IMR-90 (cell line): Measurements from ENCODE around the gene HRH1. TPM values are rescaled to one million over a fixed set of nuclear protein-coding genes. Genes with fewer than 3 reads are reported as not detected.

ENCODE experiments used
- ATAC-seq: fragments of 200-7000 bp; cut with Tn5 transposase; 2 replicates; pipeline ENCODE4 v1.9.1; 2020; ENCODE audit warnings: low read depth, mild to moderate bottlenecking, moderate library complexity
- BruUV-seq: library from RNA; stranded (reverse); fragments of 400-500 nt; replicated peaks from 2 replicates; lab custom pipeline; 2021; lab: Mats Ljungman, UMichigan
- CTCF ChIA-PET: fragments of 300-600 bp; formaldehyde crosslinking; extraction: SDS; loops from one replicate; lab custom pipeline; 2021; ENCODE audit warnings: antibody characterized with exemption; lab: Yijun Ruan, JAX
- POLR2A ChIA-PET: fragments of 300-600 bp; sonication (Branson Sonifier 250); formaldehyde crosslinking; loops from one replicate; lab custom pipeline; 2022; ENCODE audit warnings: antibody characterized with exemption; ENCODE audit not compliant: unreplicated experiment; lab: Charles Lee
- DNase-seq: peaks from one replicate; pipeline ENCODE4 v3.0.0; 2013
- H2AFZ ChIP-seq: replicated peaks from 2 replicates; pipeline ENCODE3; 2013; ENCODE audit warnings: low read length, mild to moderate bottlenecking; ENCODE audit not compliant: poor library complexity
- H2AK5ac ChIP-seq: 2 replicates; pipeline ENCODE4 v1.6.1; 2013; ENCODE audit warnings: low read depth, low read length, inconsistent platforms
- H2AK9ac ChIP-seq: replicated peaks from 2 replicates; pipeline ENCODE3; 2013; ENCODE audit warnings: mild to moderate bottlenecking, low read depth, low read length, moderate library complexity; ENCODE audit not compliant: poor library complexity
- H2BK120ac ChIP-seq: 2 replicates; pipeline ENCODE4 v1.6.1; 2013; ENCODE audit warnings: low read depth, low read length, inconsistent platforms
- H2BK15ac ChIP-seq: 3 replicates; pipeline ENCODE4 v1.6.1; 2013; ENCODE audit warnings: low read depth, low read length, inconsistent platforms
- H2BK20ac ChIP-seq: 2 replicates; pipeline ENCODE4 v1.6.1; 2013; ENCODE audit warnings: low read depth, mild to moderate bottlenecking, inconsistent platforms, low read length, moderate library complexity
- H2BK5ac ChIP-seq: 2 replicates; pipeline ENCODE4 v1.6.1; 2013; ENCODE audit warnings: mild to moderate bottlenecking, low read depth, low read length, inconsistent platforms; ENCODE audit not compliant: poor library complexity, severe bottlenecking
- H3K14ac ChIP-seq: replicated peaks from 2 replicates; pipeline ENCODE4 v1.6.1; 2013; ENCODE audit warnings: low read depth, low read length, inconsistent platforms
- H3K18ac ChIP-seq: 2 replicates; pipeline ENCODE4 v1.6.1; 2013; ENCODE audit warnings: low read depth, low read length, control low read depth
- H3K23ac ChIP-seq: 2 replicates; pipeline ENCODE4 v1.6.1; 2013; ENCODE audit warnings: low read depth, low read length, inconsistent platforms
- H3K27ac ChIP-seq: 2 replicates; pipeline ENCODE4 v1.5.1; 2013; ENCODE audit warnings: mild to moderate bottlenecking, control low read depth, low read length; ENCODE audit not compliant: insufficient read depth
- H3K27me3 ChIP-seq: 2 replicates; pipeline ENCODE4 v1.6.1; 2013; ENCODE audit warnings: low read length; ENCODE audit not compliant: control insufficient read depth, insufficient read depth
- H3K36me3 ChIP-seq: 2 replicates; pipeline ENCODE4 v1.6.1; 2013; ENCODE audit warnings: low read length, mixed read lengths; ENCODE audit not compliant: control insufficient read depth, insufficient read depth
- H3K4ac ChIP-seq: 2 replicates; pipeline ENCODE4 v1.6.1; 2013; ENCODE audit warnings: low read depth, low read length, inconsistent platforms
- H3K4me1 ChIP-seq: 2 replicates; pipeline ENCODE4 v1.6.1; 2013; ENCODE audit warnings: low read length, mixed read lengths; ENCODE audit not compliant: control insufficient read depth, insufficient read depth
- H3K4me2 ChIP-seq: 2 replicates; pipeline ENCODE4 v1.6.1; 2013; ENCODE audit warnings: low read depth, mild to moderate bottlenecking, control low read depth, low read length, moderate library complexity
- H3K4me3 ChIP-seq: 2 replicates; pipeline ENCODE4 v1.5.1; 2013; ENCODE audit warnings: low read depth, mild to moderate bottlenecking, control low read depth, low read length, moderate library complexity; ENCODE audit not compliant: insufficient read depth
- H3K56ac ChIP-seq: 2 replicates; pipeline ENCODE4 v1.6.1; 2013; ENCODE audit warnings: low read length, inconsistent platforms; ENCODE audit not compliant: insufficient read depth; ENCODE audit errors: extremely low read depth
- H3K79me1 ChIP-seq, 2 experiments: 2 replicates each; pipeline ENCODE4 v1.6.1; 2013; ENCODE audit warnings: low read length in 2 of 2, inconsistent platforms in 1 of 2, low read depth in 1 of 2
- H3K9ac ChIP-seq: 2 replicates; pipeline ENCODE4 v1.6.1; 2013; ENCODE audit warnings: low read depth, low read length, control low read depth
- H3K9me1 ChIP-seq: 2 replicates; pipeline ENCODE4 v1.6.1; 2013; ENCODE audit warnings: low read length, inconsistent platforms; ENCODE audit not compliant: insufficient read depth
- H3K9me3 ChIP-seq: 2 replicates; pipeline ENCODE4 v1.6.1; 2013; ENCODE audit warnings: low read length; ENCODE audit not compliant: control insufficient read depth, insufficient read depth
- H4K20me1 ChIP-seq: 2 replicates; pipeline ENCODE4 v1.6.1; 2013; ENCODE audit warnings: low read length, inconsistent platforms; ENCODE audit not compliant: insufficient read depth
- H4K5ac ChIP-seq: 2 replicates; pipeline ENCODE4 v1.6.1; 2013; ENCODE audit warnings: mild to moderate bottlenecking, low read depth, low read length, control low read depth
- H4K8ac ChIP-seq, 2 experiments: 2 replicates each; pipeline ENCODE4 v1.6.1; 2013; ENCODE audit warnings: low read depth in 2 of 2, low read length in 2 of 2, control low read depth in 1 of 2, inconsistent platforms in 1 of 2
- H4K91ac ChIP-seq: 2 replicates; pipeline ENCODE4 v1.6.1; 2013; ENCODE audit warnings: low read depth, low read length, inconsistent platforms; ENCODE audit not compliant: insufficient read depth
- CEBPB ChIP-seq: IDR thresholded peaks from 2 replicates; pipeline ENCODE4 v1.6.1; 2012; ENCODE audit warnings: low read depth, low read length, improper control_type of control experiment
- RAD21 ChIP-seq: IDR thresholded peaks from 2 replicates; pipeline ENCODE4 v1.6.1; 2012; ENCODE audit warnings: low read length, improper control_type of control experiment
- WGBS, 2 experiments: methylation state at CpG; one replicate each; pipeline versions ENCODE4 v1.1.5 to v1.1.7; 2013; ENCODE audit warnings: missing lambda C conversion rate in 2 of 2; ENCODE audit not compliant: insufficient read length in 1 of 2; ENCODE audit errors: extremely low coverage in 2 of 2; 5-methylcytosine and 5-hydroxymethylcytosine counted together
- dilution Hi-C: fragments of 300-500 bp; cut with HindIII; formaldehyde crosslinking; loops from one replicate; pipeline ENCODE4 v1.14.3; 2018; ENCODE audit warnings: low sequenced_read_pairs; ENCODE audit not compliant: unreplicated experiment
- in situ Hi-C: fragments of 300-500 bp; cut with MboI; formaldehyde crosslinking; loops from 3 replicates; pipeline ENCODE4 v1.14.3; 2019; ENCODE audit warnings: low sequenced_read_pairs, inconsistent platforms, mixed read lengths
- intact Hi-C: fragments of 100-400 bp; cut with micrococcal nuclease; formaldehyde crosslinking; loops from 2 replicates; pipeline ENCODE4 v1.10.0; 2022
- polyA plus RNA-seq, 3 experiments: library from polyadenylated mRNA; depleted of rRNA; stranded (reverse); fragments of >200 nt; gene quantifications; 2 replicates each; pipeline ENCODE4 v1.2.3, GENCODE V29; 2012; ENCODE audit warnings: low replicate concordance in 1 of 3
- total RNA-seq: library from RNA; depleted of rRNA; stranded (reverse); fragments of >200 nt; gene quantifications from 2 replicates; pipeline ENCODE4 v1.2.3, GENCODE V29; 2012

The HRH1 gene
- total and polyA plus RNA-seq, 2 of the 4 experiments (the other 2 are of a cell fraction) = 7.6 to 16.1 TPM

GRCh38 chr3:11273891-11274291, 119.6 kb downstream of the HRH1 start:
- Histone ChIP-seq H3K4me1 (peaks cover 9% of the 10 kb centered on the region), H3K36me3 (0 out of 2 replicates have a peak, but pooled peaks cover 3% of the 10 kb centered on the region), H2AK5ac (peak overlapping the region; percentile 78; the same call in 1 of the 2 replicates), H2BK120ac (0 out of 2 replicates have a peak overlapping the region, but pooled peaks have one; percentile 4), H4K20me1 (no peaks in the 10 kb centered on the region), H2BK5ac (no peak overlapping the region), H2BK20ac (no peak overlapping the region; the same call in 1 of the 2 replicates), H3K27ac (no peak overlapping the region), H2BK15ac (no peak overlapping the region), H3K9me3 (no peaks in the 10 kb centered on the region), H2AFZ (no peak overlapping the region), H4K8ac (0 out of 4 replicates have a peak overlapping the region, but pooled peaks of 1 of the 2 experiments have one; percentile 14), H4K91ac (no peak overlapping the region), H3K18ac (no peak overlapping the region), H3K79me1 (peaks cover 32 to 58% of the 10 kb centered on the region in 2 experiments), H3K4ac (peak overlapping the region; percentile 15; the same call in 1 of the 2 replicates), H3K4me2 (peak overlapping the region; percentile 21; the same call in 1 of the 2 replicates), H4K5ac (no peak overlapping the region), H2AK9ac (no peak overlapping the region), H3K27me3 (no peaks in the 10 kb centered on the region), H3K23ac (no peak overlapping the region), H3K56ac (no peak overlapping the region), H3K4me3 (no peak overlapping the region), H3K14ac (no peak overlapping the region), H3K9me1 (peaks cover 14% of the 10 kb centered on the region), H3K9ac (no peak overlapping the region)
- dilution Hi-C loops = no loop called here
- no peak for ATAC-seq
- TF ChIP-seq CEBPB (no peak), RAD21 (no peak)
- BruUV-seq = no TSS peak
- 83% methylated on average over 1 of the region's 5 CpGs; no CpG with 5 or more reads in 1 of the 2 experiments for WGBS, 2 experiments
- no peak for DNase-seq
- intact Hi-C loops = no loop called here
- in situ Hi-C loops = no loop called here
- ChIA-PET POLR2A (no interaction called here), CTCF (no interaction called here)
